ENCODE results near the gene C1orf35.

The C1orf35 gene

GRCh38 chr1:228076796-228077430 lies 26.2 kb downstream of the C1orf35 start:
- no peak for DNase-seq (ENCODE audit: low spot score)
- Histone ChIP-seq H3K27ac (no peak overlapping the region), H3K4me3 (no peak overlapping the region)
- TF ChIP-seq, protein P1, sequence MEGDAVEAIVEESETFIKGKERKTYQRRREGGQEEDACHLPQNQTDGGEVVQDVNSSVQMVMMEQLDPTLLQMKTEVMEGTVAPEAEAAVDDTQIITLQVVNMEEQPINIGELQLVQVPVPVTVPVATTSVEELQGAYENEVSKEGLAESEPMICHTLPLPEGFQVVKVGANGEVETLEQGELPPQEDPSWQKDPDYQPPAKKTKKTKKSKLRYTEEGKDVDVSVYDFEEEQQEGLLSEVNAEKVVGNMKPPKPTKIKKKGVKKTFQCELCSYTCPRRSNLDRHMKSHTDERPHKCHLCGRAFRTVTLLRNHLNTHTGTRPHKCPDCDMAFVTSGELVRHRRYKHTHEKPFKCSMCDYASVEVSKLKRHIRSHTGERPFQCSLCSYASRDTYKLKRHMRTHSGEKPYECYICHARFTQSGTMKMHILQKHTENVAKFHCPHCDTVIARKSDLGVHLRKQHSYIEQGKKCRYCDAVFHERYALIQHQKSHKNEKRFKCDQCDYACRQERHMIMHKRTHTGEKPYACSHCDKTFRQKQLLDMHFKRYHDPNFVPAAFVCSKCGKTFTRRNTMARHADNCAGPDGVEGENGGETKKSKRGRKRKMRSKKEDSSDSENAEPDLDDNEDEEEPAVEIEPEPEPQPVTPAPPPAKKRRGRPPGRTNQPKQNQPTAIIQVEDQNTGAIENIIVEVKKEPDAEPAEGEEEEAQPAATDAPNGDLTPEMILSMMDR (IDR thresholded peaks at IDR 0.05) = no peak

DNA sequence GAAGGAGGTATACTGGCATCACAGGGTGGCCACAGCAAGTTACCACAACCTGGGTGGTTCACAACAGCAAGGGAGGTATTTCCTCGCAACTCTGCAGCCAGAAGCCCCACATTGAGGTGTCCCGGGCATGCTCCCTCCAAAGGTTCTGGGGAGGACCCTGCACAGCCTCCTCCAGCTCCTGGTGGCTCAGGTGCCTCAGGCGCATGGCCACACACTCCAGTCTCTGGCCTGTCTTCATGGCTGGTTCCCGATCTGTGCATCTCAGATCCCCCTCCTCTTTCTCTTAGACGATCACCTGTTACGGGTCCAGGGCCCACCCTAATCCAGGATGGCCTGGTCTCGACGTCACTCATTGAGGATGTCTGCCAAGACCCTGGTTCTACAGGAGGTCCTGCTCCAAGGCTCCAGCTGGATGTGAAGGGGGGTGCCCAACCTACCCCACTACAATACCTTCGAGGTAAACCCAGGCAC lies 27.3 kb downstream of the C1orf35 start:
- Histone ChIP-seq H3K27ac (no peak overlapping the region), H3K4me3 (no peak overlapping the region)
- TF ChIP-seq, protein P1 (IDR thresholded peaks at IDR 0.05) = no peak
- DNase-seq (ENCODE audit: low spot score) = no peak

DNA sequence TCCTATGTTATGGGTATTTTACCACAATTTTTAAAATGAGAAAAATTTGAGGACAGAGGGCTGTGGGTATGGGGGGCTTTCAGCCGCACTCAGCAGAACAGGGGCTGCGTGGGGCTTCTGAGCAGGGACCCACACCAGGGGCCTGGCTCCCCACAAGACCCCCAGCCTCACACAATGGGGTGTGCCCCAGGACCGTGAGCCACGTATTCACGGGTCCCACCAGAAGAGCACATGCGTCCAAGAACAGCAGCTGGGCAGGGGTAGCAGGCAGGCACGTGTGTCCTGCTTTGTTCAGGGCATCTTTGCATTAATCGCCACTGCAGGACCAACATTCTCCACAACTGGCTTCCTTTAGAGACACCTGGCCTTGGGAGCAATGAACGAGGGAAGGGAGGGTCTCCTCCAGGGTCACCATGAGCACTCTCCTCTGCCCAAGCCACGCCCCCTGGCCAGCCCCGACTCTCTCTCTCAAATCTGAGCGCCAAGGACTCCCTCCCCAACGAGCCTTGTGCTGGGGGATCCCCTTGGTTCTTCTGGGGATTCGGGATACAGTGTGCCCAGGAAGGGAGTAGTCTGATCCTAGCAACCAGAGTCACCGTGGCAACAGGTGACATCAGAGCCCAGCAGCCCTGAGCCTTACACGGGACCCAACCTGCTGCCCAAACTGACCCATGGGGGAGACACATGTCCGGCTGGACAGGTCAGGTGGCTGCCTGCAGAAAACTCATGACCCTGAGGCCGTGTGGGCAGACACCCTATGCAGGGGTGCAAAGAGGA lies 28.0 kb downstream of the C1orf35 start:
- TF ChIP-seq, protein P1 (IDR thresholded peaks at IDR 0.05) = no peak
- H3K4me3 ChIP-seq = no peak overlapping the region
- no peak for DNase-seq (ENCODE audit: low spot score)
- no peak overlapping the region for H3K27ac ChIP-seq

DNA sequence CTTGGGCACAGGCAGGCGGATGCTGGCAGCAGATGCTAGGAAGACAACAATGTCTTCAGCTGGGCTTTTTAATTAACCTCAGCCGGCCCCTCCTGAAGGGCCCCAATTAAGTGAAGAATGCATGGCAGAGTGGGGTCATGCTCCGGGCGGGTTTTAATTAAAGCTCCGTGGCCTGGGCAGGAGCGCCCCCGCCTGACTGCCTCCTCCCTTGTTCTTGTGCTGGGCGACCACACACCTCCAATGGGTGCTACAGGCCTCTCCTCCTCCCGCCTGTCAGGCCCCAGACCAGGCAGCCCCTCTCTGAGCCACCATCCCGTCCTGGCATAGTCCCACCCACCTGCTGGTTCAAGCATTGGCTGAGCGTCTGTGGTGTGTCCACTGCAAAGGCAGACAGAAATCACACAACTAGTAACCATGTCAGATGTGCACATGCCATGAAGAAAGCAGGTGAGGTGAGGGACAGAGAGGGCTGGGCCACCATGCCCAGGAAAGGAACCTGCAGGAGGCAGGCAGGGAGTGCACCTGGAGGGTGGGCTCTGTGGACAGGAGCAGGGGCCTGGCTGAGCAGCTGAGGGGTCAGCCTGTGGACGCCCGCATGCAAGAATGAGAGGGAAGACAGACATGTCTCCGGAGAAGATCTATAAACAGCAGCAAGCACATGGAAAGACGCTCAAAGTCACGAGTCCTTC lies 29.1 kb downstream of the C1orf35 start:
- TF ChIP-seq, protein P1 (IDR thresholded peaks at IDR 0.05) = no peak
- Histone ChIP-seq H3K27ac (no peak overlapping the region), H3K4me3 (no peak overlapping the region)
- DNase-seq (ENCODE audit: low spot score) = no peak

DNA sequence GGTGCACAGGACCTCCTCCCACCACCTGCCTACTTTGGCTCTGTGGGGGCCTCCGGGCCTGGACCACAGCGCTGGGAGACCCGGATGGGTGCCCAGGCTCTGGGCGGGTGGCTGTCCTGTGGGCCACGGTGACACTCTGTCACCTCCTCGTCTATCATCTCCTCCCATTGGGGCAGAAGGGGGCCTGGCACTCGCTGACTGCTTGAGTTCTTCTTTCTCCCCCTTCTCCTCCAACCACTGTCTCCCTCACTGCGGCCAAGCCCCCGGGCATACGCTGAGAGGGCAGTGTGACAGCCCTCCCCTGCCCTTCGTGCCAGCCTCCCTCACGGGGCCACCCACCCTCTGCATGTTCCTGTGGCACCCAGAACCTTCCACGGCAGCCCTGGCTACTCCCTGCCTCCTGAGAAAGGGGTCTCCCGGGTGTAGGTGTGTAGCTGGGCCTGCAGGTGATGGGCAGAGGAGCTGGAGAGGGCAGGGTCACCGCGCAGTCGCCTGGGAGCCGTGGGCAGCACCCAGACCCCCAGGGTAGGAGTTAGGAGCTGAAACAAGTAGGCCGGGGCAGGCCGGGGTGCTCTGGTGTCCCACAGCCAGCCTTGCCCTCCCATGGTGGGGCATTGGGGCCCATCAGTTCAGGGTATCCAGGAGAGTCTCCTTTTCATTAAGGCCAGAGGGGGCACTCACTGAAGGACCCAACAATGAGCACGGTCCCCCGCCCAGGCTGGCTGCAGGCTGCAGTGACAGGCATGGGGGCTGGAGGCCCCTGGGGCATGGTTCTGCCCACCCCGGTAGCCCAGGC lies 29.9 kb downstream of the C1orf35 start:
- DNase-seq (ENCODE audit: low spot score) = no peak
- H3K27ac ChIP-seq = no peak overlapping the region
- H3K4me3 ChIP-seq = no peak overlapping the region
- TF ChIP-seq, protein P1 (IDR thresholded peaks at IDR 0.05) = no peak

DNA sequence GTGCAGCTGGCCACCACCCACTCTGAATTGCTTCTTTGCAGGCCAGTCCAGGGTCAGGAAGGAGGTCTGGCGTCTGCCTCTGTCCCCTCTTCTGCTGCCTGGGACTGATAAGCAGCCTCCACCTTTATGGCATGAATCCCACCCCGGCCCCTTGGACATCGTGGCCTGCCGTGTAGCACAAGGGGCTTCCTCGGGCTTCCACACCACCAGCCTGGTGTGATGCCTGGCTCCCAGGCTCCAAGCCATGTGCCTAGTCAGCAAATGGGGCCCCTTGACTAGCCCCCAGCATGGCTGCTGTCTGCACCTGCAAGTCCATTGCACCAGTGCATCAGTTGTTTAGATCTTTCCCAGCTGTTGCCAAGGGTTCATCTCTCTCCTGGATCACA lies 30.5 kb downstream of the C1orf35 start:
- no peak overlapping the region for H3K27ac ChIP-seq
- no peak for DNase-seq (ENCODE audit: low spot score)
- TF ChIP-seq, protein P1 (IDR thresholded peaks at IDR 0.05) = no peak
- H3K4me3 ChIP-seq = no peak overlapping the region

All from coronary artery (tissue), 2 donors.